HG03565 (cell line): ENCODE measurements around the gene FMN1.
"Not testable (repeated sequence)": the region's sequence is repeated elsewhere in the genome, so short reads cannot be mapped to it uniquely, and the experiment has no call there.

ENCODE experiments used
- ATAC-seq: cut with Tn5 transposase; IDR thresholded peaks from one replicate; pipeline ENCODE4 v1.9.1; 2021; ENCODE audit warnings: mild to moderate bottlenecking, moderate library complexity; ENCODE audit not compliant: unreplicated experiment

Gene FMN1

GRCh38 chr15:32872621-32873283, 321.8 kb downstream of the FMN1 start:
- ATAC-seq: no peak

DNA sequence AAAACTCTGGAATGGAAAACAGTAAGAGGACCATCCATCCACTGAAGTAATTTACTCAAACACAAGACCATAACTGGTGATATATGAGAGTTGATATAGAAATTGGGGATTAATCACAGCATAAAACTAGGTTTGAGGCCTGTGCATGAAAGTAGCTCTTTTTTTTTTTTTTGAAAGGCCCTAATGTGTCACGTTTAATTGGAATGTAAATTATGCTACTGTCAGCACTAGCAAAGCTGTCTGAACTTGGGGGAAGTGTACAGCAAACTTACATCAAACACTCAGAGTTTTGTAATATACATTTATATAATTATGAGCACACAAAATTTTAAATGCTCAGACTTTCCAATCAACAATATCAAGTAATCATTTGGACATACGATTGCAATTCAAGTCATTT, 322.6 kb downstream of the FMN1 start:
- ATAC-seq: no peak

DNA sequence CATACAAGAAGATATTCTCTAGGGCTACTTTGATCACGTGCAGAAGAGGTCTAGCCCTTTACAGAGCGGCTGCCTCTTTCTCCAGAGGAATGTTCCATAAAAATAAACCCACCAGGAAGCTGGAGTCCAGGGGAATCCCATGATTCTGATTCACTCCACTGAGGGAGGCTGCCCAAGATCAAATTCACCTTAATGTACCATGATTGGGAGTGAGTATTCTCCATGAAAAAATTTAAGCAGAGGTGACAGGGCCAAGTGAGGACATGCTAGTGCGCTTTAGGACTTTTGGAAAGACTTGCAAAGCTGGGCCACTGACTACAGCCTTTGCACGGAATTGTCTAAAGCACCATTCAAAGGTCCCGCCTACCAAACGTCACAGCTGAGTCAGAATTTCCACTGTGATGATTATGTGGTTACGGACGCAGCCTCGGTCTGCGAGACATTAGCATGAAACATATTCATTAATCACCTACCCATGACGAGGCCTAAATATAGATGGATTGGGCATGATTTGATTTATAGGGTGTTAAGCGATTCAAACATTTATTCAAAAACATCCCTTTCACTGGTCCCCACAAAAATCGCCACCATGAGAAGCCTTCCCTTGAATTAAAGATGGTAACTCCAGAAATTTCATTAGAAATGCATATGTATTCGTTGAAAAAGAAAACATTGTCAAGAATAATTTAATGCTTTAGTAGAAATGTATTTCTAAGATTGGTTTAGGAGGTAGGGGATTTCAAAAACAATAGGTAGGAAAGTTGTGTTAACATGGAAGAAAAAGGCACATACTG, 324.1 kb downstream of the FMN1 start:
- ATAC-seq: peak; percentile 74

DNA sequence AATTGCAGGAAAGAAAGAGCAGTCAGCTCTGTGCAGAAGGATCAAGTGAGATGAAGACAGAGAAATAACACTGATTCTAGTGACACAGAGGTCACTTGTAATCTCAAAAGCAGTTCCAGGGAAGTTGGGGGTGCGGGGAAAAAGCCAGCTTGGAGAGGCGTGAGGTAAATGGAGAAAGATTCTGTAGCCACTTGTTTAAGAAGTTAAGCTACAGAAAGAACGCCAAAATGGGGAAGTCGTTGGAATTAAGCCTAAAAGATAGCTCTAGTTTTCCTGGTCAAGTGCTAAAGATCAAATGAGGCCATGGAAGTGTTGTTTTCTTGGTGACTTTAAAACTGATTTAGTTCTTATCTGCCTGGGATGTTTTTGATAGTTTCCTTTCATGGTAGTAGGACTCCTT, 324.7 kb downstream of the FMN1 start:
- ATAC-seq: no peak

- no peak for ATAC-seq
These were observed 327.2 kb downstream of the FMN1 start for GRCh38 chr15:32867313-32867626.

GRCh38 chr15:32866454-32867312, 327.8 kb downstream of the FMN1 start:
- ATAC-seq: no peak

DNA sequence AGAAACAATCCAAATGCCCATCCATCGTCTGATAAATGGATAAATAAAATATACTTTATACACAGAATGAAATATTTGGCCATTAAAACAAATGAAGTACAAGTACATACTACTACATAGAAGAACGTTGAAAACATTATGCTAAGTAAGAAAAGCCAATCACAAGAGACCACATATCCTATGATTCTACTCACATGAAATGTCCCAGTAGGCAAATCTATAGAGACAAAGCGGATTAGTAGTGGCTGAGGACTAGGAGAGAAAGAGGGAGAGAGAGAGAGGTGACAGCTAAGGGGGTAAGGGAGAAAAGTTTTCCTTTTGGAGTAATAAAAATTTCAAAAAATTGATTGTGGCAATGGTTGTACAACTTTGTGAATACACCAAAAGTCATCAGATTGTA, 329.7 kb downstream of the FMN1 start:
- ATAC-seq: no peak

GRCh38 chr15:32864051-32864450, 330.5 kb downstream of the FMN1 start:
- no peak for ATAC-seq

DNA sequence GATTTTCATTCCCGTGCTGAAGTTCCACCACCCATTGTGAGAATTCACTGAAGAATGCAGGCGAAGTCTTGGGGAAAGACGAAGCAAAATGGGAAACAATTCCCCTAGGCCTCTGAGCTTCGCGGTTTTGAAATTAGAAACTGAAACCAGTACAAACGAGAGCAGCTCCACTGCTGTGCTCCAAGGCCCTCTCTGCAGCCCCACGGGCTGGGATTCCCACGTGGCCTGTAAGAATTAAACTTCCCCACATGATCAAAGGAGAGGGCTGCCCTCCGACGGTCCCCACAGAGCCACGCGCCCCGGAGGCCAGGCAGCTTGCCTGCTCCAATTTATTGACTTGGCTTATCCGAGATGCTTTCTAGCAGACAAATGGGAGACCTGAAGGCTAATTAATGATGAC, 332.8 kb downstream of the FMN1 start:
- no peak for ATAC-seq

DNA sequence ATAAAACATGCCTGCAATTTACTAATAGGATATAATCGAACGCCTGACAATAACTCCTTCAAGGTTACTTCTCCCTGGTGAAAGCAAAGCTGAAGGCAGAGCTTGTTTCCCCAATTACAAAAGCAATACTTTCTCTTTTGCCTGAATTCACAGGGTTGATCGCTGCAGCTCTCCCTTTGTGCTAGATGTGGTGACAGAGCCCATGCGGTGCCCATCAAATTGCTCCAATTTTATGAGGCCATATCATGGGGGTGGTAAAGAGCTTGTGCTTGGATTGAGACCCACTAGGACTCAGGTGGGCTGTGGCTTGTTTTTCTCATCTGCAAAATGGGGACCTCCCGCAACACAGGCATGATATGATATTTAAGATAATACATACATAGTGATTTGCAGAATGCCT, 333.3 kb downstream of the FMN1 start:
- no peak for ATAC-seq

DNA sequence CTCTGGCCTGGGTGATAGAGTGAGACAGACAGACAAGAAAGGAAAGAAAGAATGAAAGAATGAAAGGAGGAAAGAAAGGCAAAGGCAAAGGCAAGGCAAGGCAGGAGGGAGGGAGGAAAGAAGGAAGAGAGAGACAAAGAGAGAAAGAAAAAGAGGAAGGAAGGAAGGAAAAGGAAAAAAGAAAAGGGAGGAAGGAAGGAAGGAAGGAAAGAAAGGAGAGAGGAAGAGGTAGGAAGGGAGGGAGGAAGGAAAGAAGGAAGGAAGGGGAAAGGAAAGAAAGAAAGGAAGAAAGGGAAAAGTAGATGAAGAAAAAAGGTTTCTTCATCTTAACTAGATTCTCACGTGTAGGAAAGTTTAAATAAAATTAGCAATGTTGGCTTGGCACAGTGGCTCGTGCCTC, 334.5 kb downstream of the FMN1 start:
- ATAC-seq: no peak

DNA sequence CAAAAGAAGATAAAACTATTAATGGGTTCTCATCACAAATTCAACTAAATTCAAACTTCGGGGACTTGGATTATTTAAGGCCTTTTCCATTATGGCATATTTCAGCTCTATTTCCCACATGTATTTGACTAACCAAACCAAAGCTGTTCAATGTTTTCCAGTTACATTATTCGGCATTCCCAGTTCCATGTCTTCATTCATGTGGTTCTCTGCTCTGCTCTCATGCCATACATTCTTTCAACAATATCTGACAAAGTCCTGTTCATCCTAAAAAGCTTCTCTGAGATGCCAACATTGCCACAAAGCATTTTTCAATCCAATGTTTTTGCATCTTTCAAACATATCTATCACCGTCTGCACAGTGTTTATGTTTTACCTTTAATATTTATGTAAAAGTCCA, 335.3 kb downstream of the FMN1 start:
- no peak for ATAC-seq

GRCh38 chr15:32857732-32858131, 336.8 kb downstream of the FMN1 start:
- ATAC-seq: no peak

DNA sequence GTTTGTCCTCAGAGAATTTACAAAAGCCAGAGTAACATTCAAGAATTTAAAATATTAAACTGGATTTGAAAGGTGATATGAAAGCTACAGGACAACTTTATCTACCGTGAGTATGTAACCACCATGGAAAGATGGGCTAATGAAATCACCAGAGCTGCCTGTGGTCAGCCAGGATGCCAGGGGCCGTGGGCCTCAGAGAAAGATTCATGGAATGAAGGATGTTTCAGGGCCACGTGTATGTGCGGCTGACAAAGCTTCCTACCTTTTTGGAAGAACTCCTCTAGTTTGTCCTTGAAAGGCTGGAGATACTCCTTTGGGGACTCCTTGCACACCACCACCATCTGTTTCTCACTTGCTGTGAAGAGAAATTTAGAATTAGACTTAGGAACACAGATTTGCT, 337.8 kb downstream of the FMN1 start:
- no peak for ATAC-seq

GRCh38 chr15:32855942-32856341, 338.6 kb downstream of the FMN1 start:
- no peak for ATAC-seq

DNA sequence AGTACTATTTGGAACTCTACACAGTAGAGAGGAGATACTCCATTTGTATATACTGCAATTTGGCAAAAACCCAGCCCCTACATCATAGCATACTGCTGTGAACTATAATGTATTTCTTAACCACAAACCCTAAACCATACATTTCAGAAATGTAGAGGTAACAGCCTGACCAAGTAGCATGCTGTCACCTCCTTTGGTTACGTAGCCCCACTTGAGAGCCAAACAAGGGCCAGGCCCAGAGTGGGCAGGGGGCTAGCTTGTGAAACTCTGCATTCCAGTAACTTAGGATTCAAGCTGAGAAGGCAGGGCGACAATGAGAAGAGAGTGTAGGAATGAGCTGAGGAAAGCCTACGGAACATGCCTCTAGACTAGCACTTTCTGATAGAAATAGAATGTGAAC, 340.9 kb downstream of the FMN1 start:
- no peak for ATAC-seq

- no peak for ATAC-seq
These were observed 341.7 kb downstream of the FMN1 start for GRCh38 chr15:32852771-32853170.

GRCh38 chr15:32852017-32852416, 342.5 kb downstream of the FMN1 start:
- ATAC-seq: no peak

DNA sequence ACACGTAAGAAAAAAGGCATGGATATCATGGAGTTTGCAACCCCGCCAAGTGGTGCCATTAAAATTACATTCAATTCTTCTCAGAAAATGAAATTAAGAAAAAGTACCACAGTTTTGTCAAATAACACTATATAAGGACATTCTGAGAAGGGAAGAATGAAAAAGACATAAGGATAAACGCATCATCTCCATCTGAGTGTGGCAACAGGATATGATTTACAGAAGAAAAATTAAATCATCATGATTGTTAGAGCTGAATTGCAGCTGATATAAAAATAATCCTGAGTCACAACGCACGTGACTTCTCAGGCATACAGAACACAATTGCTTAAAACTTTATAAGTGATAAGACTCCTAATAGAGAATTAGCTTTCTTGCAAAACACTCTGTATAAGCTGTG, 342.9 kb downstream of the FMN1 start:
- no peak for ATAC-seq

DNA sequence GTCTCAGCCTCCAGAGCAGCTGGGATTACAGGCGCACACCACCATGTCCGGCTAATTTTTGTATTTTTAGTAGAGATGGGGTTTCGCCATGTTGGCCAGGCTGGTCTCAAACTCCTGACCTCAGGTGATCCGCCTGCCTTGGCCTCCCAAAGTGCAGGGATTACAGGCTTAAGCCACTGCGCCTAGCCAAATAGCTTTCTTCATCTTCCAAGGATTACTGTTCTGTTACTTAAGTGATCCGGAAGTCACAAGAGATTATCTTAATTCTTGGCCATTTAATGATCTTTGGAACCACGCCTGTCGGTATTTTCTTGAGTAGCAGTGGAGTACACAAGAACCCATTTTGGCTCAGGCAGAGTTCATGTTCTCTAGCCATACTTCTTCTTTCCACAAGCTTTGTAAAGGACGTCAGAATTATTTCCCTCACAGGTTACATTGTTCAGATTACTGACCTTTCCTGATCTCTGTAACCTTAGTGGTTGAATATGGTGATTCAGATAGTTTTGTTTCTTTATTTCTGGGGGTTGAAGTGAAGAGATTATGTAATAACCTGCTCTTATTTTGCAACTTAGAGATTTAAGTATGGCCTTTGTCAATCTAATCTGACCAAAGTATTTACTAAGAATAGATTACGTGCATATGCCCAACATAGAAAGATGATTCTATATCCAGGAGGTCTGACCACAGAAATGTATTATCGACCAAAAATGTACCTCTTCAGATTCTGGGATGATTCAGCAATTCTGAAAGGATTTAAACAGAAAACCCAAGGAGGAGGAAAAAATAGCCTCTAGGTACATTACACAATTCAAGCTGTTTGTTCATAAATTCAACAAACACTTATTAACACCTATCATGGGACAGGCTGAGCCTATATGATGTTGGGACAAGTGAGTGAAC, 344.5 kb downstream of the FMN1 start:
- no peak for ATAC-seq

- not testable (repeated sequence) for ATAC-seq
These were observed 347.8 kb downstream of the FMN1 start for GRCh38 chr15:32846671-32847070.
